HG03095 (cell line): ENCODE measurements around the gene IL17RC.

ENCODE experiments used
- ATAC-seq: cut with Tn5 transposase; IDR thresholded peaks from one replicate; pipeline ENCODE4 v1.9.1; 2021; ENCODE audit warnings: moderate library complexity; ENCODE audit not compliant: unreplicated experiment

IL17RC gene

GRCh38 chr3:9976721-9977709, 60.1 kb downstream of the IL17RC start:
- no peak for ATAC-seq

GRCh38 chr3:9978710-9979305, 61.9 kb downstream of the IL17RC start:
- ATAC-seq = no peak

GRCh38 chr3:9980251-9980650, 63.4 kb downstream of the IL17RC start:
- no peak for ATAC-seq
